AG20443 (cell line): ENCODE data around the gene FAM229B.
"Not testable (repeated sequence)": the region's sequence is repeated elsewhere in the genome, so short reads cannot be mapped to it uniquely, and the experiment has no call there.

Experiments
- DNase-seq: peaks from one replicate; pipeline ENCODE4 v3.0.0; 2012; ENCODE audit warnings: low spot score, mixed read lengths

Gene FAM229B

GRCh38 chr6:112087136-112087911 lies at the start of gene FAM229B, which contains the start of gene TUBE1:
FAM229B (plus strand) TSS chr6:112087591; CDS start chr6:112099284, 11,693 bp downstream.
TUBE1 (minus strand) TSS chr6:112087482; CDS start chr6:112087434, 48 bp downstream.
- DNase-seq, result peak; percentile 93

GRCh38 chr6:112037783-112038216 lies 49.6 kb upstream of the FAM229B start:
- peak; percentile 94 for DNase-seq

- DNase-seq, result no peak
Observed at GRCh38 chr6:112038268-112038667, 49.1 kb upstream of the FAM229B start.

- DNase-seq, result peak; percentile 41
Observed at GRCh38 chr6:112038756-112039430, 48.5 kb upstream of the FAM229B start.

GRCh38 chr6:112039431-112039770 lies 48.0 kb upstream of the FAM229B start:
- no peak for DNase-seq

GRCh38 chr6:112040956-112041355 lies 46.4 kb upstream of the FAM229B start:
- no peak for DNase-seq

- DNase-seq, result no peak
Observed at GRCh38 chr6:112041535-112041934, 45.9 kb upstream of the FAM229B start.

GRCh38 chr6:112043032-112044007 lies 44.1 kb upstream of the FAM229B start:
- peak; percentile 89 for DNase-seq

- DNase-seq, result no peak
Observed at GRCh38 chr6:112044196-112044595, 43.2 kb upstream of the FAM229B start.

GRCh38 chr6:112044856-112045255 lies 42.5 kb upstream of the FAM229B start:
- peak; percentile 90 for DNase-seq

- DNase-seq, result not testable (repeated sequence)
Observed at GRCh38 chr6:112047523-112047922, 39.9 kb upstream of the FAM229B start.

- DNase-seq, result no peak
Observed at GRCh38 chr6:112049026-112049799, 38.2 kb upstream of the FAM229B start.

- DNase-seq, result no peak
Observed at GRCh38 chr6:112049996-112050395, 37.4 kb upstream of the FAM229B start.

GRCh38 chr6:112050429-112050828 lies 37.0 kb upstream of the FAM229B start:
- no peak for DNase-seq

GRCh38 chr6:112051251-112051740 lies 36.1 kb upstream of the FAM229B start:
- not testable (repeated sequence) for DNase-seq

GRCh38 chr6:112054001-112054400 lies 33.4 kb upstream of the FAM229B start, which contains the start of gene CCN6:
CCN6 (plus strand) TSS chr6:112054104; CDS start chr6:112054358, 254 bp downstream.
- no peak for DNase-seq

GRCh38 chr6:112054555-112055190 lies 32.7 kb upstream of the FAM229B start:
- DNase-seq, result no peak

GRCh38 chr6:112058243-112059032 lies 29.0 kb upstream of the FAM229B start:
- no peak for DNase-seq

GRCh38 chr6:112061605-112062004 lies 25.8 kb upstream of the FAM229B start:
- DNase-seq, result no peak

- DNase-seq, result no peak
Observed at GRCh38 chr6:112062966-112063365, 24.4 kb upstream of the FAM229B start.
